ENCODE measurements around the gene ADGRE3.

Gene ADGRE3

DNA sequence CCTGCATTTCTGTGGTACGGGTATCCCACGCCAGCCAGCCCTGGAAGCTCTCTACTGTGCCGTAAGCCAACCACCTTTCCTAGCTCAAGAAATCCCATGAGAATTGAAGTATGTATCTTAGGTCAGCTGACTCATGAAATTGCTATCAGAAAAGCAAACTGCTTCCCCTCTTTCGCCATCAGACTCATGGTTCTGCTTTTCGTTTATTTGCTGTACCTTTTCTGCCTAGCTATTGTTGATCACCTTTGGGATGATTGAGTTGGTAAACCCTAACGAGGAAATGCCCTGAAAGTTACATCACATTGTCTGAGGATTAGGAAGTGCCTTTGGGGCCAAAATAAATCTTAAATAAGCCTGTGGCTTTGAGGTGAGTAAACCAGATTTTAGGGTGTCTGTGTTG is at the start of gene ADGRE3:
TSS of gene ADGRE3 (minus strand) at position 81 of the 400 bp plus-strand sequence. CDS start at position 7, 74 bp downstream.
- DNase-seq (ENCODE audit: low read depth in 2 of 2): no peak

- DNase-seq (ENCODE audit: low read depth in 2 of 2): no peak
Observed at GRCh38 chr19:14722127-14722526, 47.5 kb upstream of the ADGRE3 start.

DNA sequence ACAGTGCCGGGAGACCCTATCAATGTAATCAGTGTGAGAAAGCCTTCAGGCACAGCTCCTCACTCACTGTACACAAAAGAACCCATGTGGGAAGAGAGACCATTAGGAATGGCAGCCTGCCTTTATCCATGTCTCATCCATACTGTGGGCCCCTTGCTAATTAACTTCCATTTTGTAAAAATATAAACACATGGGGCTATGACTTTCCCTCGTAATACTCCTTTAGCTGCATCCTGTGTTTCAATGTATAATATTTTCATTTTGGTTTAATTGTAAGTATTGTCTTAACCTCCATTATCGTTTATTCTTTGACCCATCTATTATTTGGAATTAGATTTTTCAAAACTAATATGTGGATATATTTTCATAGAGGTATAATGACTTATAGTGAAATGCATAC is 44.5 kb upstream of the ADGRE3 start:
- no peak for DNase-seq (ENCODE audit: low read depth in 2 of 2)

DNA sequence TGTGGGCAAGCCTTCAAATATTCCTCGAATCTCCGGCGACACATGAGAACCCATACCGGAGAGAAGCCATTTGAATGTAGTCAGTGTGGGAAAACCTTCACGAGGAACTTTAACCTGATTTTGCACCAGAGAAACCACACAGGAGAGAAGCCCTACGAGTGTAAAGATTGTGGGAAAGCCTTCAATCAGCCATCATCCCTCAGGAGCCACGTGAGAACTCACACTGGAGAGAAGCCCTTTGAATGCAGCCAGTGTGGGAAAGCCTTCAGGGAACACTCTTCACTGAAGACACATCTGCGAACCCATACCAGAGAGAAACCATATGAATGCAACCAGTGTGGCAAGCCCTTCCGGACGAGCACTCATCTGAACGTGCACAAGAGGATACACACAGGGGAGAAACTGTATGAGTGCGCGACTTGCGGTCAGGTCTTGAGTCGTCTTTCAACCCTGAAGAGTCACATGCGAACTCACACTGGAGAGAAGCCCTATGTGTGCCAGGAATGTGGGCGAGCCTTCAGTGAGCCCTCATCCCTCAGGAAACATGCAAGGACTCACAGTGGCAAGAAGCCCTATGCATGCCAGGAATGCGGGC is 44.0 kb upstream of the ADGRE3 start:
- DNase-seq (ENCODE audit: low read depth in 2 of 2): no peak

DNA sequence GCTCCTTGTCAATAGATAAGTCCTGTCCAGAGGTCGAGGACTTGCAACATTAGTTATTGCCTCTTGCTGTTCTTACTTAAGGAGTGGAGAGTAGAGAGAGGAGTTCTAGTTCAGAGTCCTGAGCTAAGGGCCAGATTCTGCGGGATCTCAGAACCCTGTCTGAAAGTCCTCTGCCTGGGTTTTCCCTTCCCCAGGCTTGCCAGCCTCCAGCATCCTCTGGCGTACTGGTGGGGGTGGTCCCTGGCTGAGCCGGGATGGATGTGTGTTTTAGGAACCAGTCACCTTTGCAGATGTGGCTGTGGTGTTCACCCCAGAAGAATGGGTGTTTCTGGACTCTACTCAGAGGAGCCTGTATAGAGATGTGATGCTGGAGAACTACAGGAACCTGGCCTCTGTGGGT is 41.2 kb upstream of the ADGRE3 start:
- DNase-seq (ENCODE audit: low read depth in 2 of 2): no peak

DNA sequence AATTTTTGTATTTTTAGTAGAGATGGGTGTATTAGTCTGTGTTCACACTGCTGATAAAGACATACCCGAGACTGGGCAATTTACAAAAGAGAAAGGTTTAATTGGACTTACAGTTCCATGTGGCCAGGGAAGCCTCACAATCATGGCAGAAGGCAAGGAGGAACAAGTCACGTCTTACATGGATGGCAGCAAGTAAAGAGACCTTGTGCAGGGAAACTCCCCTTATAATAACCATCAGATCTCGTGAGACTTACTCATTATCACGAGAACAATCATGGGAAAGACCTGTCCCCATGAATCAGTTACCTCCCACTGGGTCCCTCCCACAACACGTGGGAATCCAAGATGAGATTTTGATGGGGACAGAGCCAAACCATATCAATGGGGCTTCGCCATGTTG is 29.8 kb upstream of the ADGRE3 start:
- DNase-seq (ENCODE audit: low read depth in 2 of 2): no peak

DNA sequence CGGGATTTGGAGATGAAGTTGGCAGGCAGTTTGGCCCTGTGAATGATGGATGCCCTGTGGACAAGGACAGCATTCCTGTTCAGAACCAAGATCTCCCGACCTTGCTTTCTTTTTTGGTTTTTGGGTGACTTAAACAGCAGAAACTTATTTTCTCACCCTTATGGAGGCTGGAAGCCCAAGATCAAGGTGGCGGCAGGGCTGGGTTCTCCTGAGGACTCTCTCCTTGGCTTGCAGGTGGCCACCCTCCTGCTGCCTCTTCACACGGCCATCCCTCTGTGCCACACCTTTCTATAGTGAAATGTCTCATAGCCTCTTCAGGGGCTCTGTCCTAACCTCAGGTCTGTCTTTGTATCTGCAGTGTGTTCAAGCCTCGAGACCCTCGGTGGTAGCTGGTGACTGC is 29.2 kb upstream of the ADGRE3 start:
- no peak for DNase-seq (ENCODE audit: low read depth in 2 of 2)

DNA sequence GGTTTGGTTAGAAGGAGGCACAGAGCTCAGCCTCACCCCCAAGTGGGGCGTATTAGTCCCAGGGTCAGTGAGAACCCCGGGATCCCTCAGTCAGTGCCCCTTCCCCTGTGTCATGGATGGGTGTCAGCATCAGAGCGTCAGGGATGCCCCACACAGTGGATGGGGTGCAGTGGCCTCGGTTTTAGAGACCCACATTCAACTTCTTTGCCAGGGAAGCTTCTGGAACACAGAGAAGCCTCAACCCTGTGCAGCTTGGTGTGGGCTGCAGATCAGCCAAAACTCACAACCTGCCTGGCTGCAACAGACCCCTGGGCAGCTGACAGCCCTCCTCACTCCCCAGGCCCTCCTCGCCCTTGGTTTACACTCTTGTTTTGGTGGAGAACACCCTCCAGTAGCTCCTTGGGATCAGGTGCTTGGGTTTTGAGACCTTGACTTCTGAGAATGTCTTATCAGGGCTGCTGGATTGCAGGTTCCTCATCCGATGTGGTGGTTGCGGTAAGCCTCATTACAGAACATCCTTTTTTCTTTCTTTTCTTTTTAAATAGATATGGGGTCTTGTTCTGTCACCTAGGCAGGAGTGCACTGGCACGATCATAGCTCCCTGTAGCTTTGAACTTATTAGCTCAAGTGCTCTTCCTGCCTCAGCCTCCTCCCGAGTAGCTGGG is 26.2 kb upstream of the ADGRE3 start:
- no peak for DNase-seq (ENCODE audit: low read depth in 2 of 2)

- no peak for DNase-seq (ENCODE audit: low read depth in 2 of 2)
Observed at GRCh38 chr19:14699641-14700040, 25.0 kb upstream of the ADGRE3 start.

DNA sequence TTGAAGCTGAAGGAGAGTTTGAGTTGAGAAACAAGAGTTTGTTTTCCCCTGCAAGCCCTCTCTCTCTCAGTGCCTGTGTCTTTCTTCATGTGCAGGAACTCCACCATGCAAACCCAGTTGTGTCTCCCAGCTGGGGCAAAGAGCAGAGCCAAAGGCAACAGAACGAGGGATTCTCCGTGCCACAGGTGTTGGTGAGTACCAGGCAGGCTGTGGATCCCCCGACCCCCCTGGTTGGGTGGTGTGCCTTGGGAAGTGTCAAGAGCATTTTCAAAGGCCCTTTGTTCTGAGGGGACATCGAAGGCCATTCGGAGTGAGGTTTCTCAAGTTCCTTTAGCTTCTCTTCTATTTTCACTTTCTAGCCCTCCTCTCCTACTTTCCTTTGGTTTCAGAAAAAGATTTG is 20.8 kb upstream of the ADGRE3 start:
- no peak for DNase-seq (ENCODE audit: low read depth in 2 of 2)

DNA sequence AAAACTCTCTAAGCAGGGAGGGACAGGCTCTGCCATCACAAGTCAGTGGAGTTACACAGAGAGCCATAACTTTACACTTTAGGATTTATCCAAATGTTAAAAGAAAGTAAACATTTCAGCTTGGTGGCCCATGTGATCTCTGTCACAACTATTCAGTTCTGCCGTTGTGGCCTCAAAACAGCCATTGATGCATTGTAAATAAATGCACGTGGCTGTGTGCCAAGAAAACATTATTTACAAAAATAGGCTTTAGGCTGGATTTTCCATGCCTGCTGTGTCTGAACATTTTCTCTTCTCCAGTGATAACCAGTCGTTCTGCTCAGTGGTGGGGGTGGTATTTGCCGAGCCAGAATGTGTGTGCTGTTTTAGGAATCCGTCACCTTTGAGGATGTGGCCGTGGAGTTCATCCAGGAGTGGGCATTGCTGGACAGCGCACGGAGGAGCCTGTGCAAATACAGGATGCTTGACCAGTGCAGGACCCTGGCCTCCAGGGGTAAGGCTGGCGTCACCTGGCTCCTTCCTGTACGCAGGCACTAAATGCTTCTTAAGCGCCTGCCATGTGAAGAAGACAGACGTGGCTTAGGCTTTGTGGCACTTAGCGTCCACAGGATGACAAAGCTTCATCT is 20.1 kb upstream of the ADGRE3 start:
- DNase-seq (ENCODE audit: low read depth in 2 of 2): no peak

DNA sequence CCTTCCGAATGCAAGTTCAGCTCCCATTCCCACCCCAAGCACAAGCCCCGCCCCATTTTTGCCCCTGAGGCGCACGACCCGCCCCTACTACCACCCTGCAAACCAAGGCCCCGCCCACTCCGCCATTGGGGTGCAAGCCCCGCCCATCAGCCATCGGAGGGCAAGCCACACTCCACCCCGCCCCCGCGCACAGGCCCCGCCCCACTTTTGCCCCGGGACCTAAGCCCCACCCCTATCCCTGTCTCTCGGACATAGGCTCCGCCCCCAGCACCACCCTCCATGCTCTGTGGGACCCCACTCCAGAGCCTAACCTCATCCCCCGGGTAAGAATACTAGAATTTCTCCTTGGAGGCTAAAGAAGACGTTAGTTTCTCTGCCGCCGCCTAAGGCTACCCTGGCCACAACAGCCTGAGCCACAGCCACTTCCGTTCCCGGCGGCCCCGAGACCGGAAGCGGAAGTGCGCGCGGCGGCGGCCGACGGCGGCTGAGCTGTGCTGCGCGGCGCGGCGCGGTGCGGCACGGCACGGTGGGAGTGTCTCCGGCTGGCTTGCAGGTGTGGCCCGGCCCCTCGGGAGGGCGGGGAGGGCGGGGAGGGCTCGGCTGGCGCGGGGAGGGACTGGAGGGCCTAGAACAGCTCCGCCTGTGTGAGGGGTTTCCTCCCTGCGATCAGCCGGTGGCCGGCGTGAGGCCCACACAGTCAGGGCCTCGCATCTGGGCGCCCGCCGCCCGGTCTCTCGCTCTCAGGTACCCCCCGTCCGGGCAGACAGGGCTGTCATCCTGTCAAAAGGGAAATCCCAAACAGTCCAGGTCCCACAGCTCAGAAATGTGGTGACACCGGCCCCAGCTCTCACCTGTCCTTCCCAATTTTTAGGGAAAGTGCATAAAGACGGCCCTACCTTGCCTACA is 15.2 kb upstream of the ADGRE3 start, which contains the start of gene ZNF333:
TSS of gene ZNF333 (plus strand) at position 451 of the 906 bp plus-strand sequence. CDS start 3,444 bp downstream, outside the sequence.
- DNase-seq (ENCODE audit: low read depth in 2 of 2): peak; percentile 98 to 100

DNA sequence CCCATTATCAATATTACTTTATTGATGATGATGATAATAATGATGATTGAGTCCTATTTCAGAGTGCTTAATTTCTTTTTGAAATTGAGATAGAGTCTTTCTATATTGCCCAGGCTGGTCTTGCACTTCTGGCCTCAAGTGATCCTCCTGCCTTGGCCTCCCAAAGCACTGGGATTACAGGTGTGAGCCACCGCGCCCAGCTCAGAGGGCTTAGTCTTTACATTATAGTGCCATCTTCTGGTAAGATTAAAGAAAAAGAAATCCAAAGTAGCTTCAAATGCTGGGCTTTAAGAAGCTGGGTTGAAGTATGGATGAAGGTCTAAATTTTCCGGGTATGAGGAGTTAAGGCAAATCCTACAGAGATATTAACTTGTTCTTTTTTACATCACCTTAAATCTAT is 11.8 kb upstream of the ADGRE3 start:
- peak in 1 of 2 experiments; percentile 6 for DNase-seq (ENCODE audit: low read depth in 2 of 2)

DNA sequence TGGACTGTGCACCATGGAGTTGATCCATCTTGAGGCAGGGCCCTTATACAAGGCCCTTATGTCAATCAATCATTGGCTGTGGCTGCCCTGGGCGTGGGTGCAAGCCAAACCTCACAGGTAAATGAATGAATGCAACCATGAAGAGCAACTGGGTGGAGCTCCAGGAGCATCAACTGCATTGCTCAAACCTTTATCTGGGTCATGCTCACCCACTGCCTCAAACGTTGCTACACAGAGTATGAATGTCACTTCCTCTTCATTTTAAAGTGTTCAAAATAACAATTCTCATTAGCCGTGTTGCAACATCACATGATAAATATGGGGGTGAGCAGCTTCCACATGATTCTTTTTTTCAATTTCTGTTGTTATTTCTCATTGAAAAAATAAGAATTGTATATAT is 8.8 kb upstream of the ADGRE3 start:
- DNase-seq (ENCODE audit: low read depth in 2 of 2): no peak

GRCh38 chr19:14682084-14682483 is 7.4 kb upstream of the ADGRE3 start:
- DNase-seq (ENCODE audit: low read depth in 2 of 2): no peak

GRCh38 chr19:14678199-14678598 is 3.6 kb upstream of the ADGRE3 start:
- DNase-seq (ENCODE audit: low read depth in 2 of 2): no peak

DNA sequence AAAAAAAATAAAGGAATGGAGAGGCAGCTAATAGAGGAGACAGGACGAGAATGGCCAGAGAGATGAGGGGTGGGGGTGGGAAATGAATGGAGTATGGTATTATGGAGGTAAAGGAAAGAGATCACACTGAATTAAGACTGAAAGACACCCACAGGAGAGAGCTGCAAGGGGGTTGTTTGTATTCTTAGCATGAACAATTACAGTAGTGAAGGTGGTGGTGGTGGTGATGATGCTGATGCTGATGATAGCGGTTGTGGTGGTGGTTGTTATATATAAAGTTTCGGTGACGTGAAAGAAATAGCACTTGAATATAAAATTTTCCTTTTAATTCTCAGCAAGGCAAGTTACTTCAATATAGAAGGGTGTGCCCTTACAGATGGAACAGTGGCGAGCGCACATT is 2.8 kb upstream of the ADGRE3 start:
- DNase-seq (ENCODE audit: low read depth in 2 of 2): no peak

DNA sequence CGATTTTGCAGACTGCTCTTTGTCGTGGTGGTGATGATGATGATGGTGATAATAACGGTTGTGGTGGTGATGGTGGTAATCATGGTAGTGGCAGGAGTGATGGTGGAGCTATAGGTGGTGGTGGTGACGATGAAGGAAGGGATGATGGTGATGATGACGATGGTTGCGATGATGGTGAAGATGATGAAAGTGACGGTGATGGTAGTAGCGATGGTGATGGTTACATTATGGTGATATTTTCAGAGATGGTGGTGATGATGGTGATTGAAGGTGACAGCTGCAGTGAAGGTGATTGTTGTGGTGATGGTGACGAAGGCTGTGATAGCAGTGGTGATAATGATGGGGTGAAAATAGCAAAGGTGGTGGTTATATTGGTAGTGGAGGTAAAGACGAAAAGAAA is 2.1 kb upstream of the ADGRE3 start:
- DNase-seq (ENCODE audit: low read depth in 2 of 2): no peak

DNA sequence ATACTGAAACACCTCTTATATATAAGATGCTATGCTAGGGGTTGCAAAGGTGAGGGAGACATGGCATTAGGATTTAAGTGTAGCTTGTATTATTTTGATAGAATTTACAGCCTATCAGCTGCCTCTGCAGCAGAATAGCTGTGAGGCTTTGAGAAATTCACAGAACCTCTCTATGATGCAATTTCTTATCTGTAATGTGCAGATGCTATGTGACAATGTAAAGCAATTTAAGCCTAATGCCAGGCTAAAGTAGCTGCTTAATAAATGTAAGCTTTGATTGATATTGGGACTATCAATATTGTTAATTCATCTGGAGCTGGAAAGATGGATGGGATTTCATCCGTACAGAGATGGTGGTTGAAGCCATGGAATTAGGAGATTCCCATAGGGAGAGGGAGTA is 1.6 kb downstream of the ADGRE3 start:
- DNase-seq (ENCODE audit: low read depth in 2 of 2): no peak

GRCh38 chr19:14672188-14672872 is 2.3 kb downstream of the ADGRE3 start:
- no peak for DNase-seq (ENCODE audit: low read depth in 2 of 2)

- DNase-seq (ENCODE audit: low read depth in 2 of 2): no peak
Observed at GRCh38 chr19:14670408-14670807, 4.2 kb downstream of the ADGRE3 start.

- DNase-seq (ENCODE audit: low read depth in 2 of 2): no peak
Observed at GRCh38 chr19:14669940-14670339, 4.7 kb downstream of the ADGRE3 start.
